Thoracic aorta (tissue), 2 donors: ENCODE data around the gene NUDT1. TPM values are rescaled to one million over a fixed set of nuclear protein-coding genes. Genes with fewer than 3 reads are reported as not detected.
"Not testable (repeated sequence)": the region's sequence is repeated elsewhere in the genome, so short reads cannot be mapped to it uniquely, and the experiment has no call there.

ENCODE experiments used
- ATAC-seq: fragments of 150-250 bp; one replicate; pipeline ENCODE4 v1.8.0; 2017; ENCODE audit warnings: low read depth; ENCODE audit not compliant: insufficient number of reproducible peaks, low FRiP score
- DNase-seq: peaks from one replicate; pipeline ENCODE4 v3.0.0-alpha.2; 2020; ENCODE audit warnings: low spot score
- H3K27ac ChIP-seq, 2 donors: fragments of 200-600 bp; sonication (generic); 1 replicate in 1 of 2; 2 replicates in 1 of 2; pipeline ENCODE4 v1.5.1; 2016; ENCODE audit warnings: mild to moderate bottlenecking in 2 of 2, moderate library complexity in 2 of 2
- H3K27me3 ChIP-seq: fragments of 200-600 bp; sonication (generic); replicated peaks from 2 replicates; pipeline ENCODE4 v1.6.0; 2016; ENCODE audit warnings: mild to moderate bottlenecking; ENCODE audit not compliant: insufficient read depth
- H3K36me3 ChIP-seq: fragments of 200-600 bp; sonication (generic); one replicate; pipeline ENCODE4 v1.5.1; 2016
- H3K4me1 ChIP-seq, 2 donors: fragments of 200-600 bp; sonication (generic); 1 replicate in 1 of 2; 2 replicates in 1 of 2; pipeline versions ENCODE4 v1.5.1 to v1.6.0; 2016; ENCODE audit warnings: low read depth in 2 of 2, mild to moderate bottlenecking in 1 of 2; ENCODE audit not compliant: control insufficient read depth in 1 of 2
- H3K4me3 ChIP-seq: fragments of 200-600 bp; sonication (generic); 2 replicates; pipeline ENCODE4 v1.5.1; 2016; ENCODE audit warnings: mild to moderate bottlenecking
- H3K9me3 ChIP-seq: fragments of 200-600 bp; sonication (generic); 2 replicates; pipeline ENCODE4 v1.5.1; 2016
- CTCF ChIP-seq: fragments of 200-600 bp; sonication (generic); IDR thresholded peaks from one replicate; pipeline ENCODE4 v1.5.1; 2019; ENCODE audit warnings: antibody characterized with exemption
- total RNA-seq, 2 donors: library from RNA; depleted of rRNA; stranded (reverse); fragments of >200 nt; gene quantifications; one replicate each; pipeline versions ENCODE4 v1.1.0 to v1.2.3, GENCODE V29; 2016

Gene NUDT1
- total RNA-seq, 2 donors from 2014 or later = 9.7 to 15.2 TPM

GRCh38 chr7:2263176-2263575 is 21.1 kb downstream of the NUDT1 start:
- TF ChIP-seq CTCF = no peak
- Histone ChIP-seq H3K4me3 (no peak overlapping the region), H3K4me1 (no peaks in the 10 kb centered on the region), H3K9me3 (no peaks in the 10 kb centered on the region), H3K27ac (no peak overlapping the region), H3K27me3 (no peaks in the 10 kb centered on the region), H3K36me3 (peaks cover 8% of the 10 kb centered on the region)
- no peak for DNase-seq
- no peak for ATAC-seq

GRCh38 chr7:2264158-2264557 is 22.1 kb downstream of the NUDT1 start:
- ATAC-seq = no peak
- TF ChIP-seq CTCF = no peak
- Histone ChIP-seq H3K27me3 (no peaks in the 10 kb centered on the region), H3K9me3 (no peaks in the 10 kb centered on the region), H3K4me3 (no peak overlapping the region), H3K36me3 (peaks cover 8% of the 10 kb centered on the region), H3K4me1 (no peaks in the 10 kb centered on the region), H3K27ac (no peak overlapping the region)
- DNase-seq = no peak

- H3K4me3 ChIP-seq = no peak overlapping the region
- H3K27ac ChIP-seq = no peak overlapping the region
- no peak for ATAC-seq
- no peaks in the 10 kb centered on the region for H3K27me3 ChIP-seq
- H3K9me3 ChIP-seq = no peaks in the 10 kb centered on the region
- no peak for TF ChIP-seq CTCF
- no peak for DNase-seq
- peaks cover 17% of the 10 kb centered on the region for H3K36me3 ChIP-seq
- no peaks in the 10 kb centered on the region for H3K4me1 ChIP-seq
These were observed 24.9 kb downstream of the NUDT1 start for GRCh38 chr7:2266911-2267310.

- H3K36me3 ChIP-seq, DNase-seq, H3K27ac ChIP-seq, ATAC-seq, H3K4me1 ChIP-seq, H3K4me3 ChIP-seq, H3K27me3 ChIP-seq, H3K9me3 ChIP-seq: not testable (repeated sequence)
These were observed 27.3 kb downstream of the NUDT1 start for GRCh38 chr7:2269089-2269990.

- peaks cover 11% of the 10 kb centered on the region for H3K36me3 ChIP-seq
- H3K27me3 ChIP-seq = no peaks in the 10 kb centered on the region
- no peak for TF ChIP-seq CTCF
- DNase-seq (no peak), ATAC-seq (no peak)
- no peak overlapping the region for H3K4me3 ChIP-seq
- no peaks in the 10 kb centered on the region for H3K4me1 ChIP-seq
- H3K9me3 ChIP-seq = no peaks in the 10 kb centered on the region
- no peak overlapping the region for H3K27ac ChIP-seq
These were observed 28.0 kb downstream of the NUDT1 start for GRCh38 chr7:2269991-2270460.
